ENCODE results near the gene POU6F2. TPM values are rescaled to one million over a fixed set of nuclear protein-coding genes. Genes with fewer than 3 reads are reported as not detected.

The POU6F2 gene
- total RNA-seq, 1 donor from 2014 or later = 7.9 TPM

DNA sequence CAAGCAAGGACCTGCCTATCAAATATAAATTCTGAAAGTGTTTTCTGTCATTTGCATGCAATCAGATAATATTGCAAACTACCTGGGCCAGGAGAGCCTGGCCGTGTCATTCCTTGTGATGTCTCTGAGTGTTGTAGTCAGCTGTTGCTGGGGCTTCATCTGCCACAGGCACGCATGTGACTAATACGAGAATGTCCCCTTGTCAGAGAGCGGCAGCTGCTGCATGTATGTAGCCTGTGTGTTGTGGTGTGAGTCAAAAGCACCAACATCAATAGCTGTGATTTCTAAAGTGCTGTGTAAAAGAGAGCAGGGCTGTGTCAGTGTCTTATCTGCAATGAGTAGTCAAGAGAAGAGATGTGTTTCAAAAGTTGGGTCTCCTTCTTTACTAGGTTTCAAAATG lies 155.4 kb downstream of the POU6F2 start:
- H3K27me3 Mint-ChIP-seq (ENCODE audit: low read depth) = no peaks in the 10 kb centered on the region
- H3K9me3 Mint-ChIP-seq = peaks cover 7% of the 10 kb centered on the region
- DNase-seq (ENCODE audit: low read depth, low spot score) = no peak
- H3K4me3 Mint-ChIP-seq = no peak overlapping the region
- no peaks in the 10 kb centered on the region for H3K4me1 Mint-ChIP-seq
- H3K27ac Mint-ChIP-seq (ENCODE audit: unreplicated experiment) = no peak overlapping the region
- peaks cover 5% of the 10 kb centered on the region for H3K36me3 Mint-ChIP-seq (ENCODE audit: low read depth)
- TF ChIP-seq, protein P1, sequence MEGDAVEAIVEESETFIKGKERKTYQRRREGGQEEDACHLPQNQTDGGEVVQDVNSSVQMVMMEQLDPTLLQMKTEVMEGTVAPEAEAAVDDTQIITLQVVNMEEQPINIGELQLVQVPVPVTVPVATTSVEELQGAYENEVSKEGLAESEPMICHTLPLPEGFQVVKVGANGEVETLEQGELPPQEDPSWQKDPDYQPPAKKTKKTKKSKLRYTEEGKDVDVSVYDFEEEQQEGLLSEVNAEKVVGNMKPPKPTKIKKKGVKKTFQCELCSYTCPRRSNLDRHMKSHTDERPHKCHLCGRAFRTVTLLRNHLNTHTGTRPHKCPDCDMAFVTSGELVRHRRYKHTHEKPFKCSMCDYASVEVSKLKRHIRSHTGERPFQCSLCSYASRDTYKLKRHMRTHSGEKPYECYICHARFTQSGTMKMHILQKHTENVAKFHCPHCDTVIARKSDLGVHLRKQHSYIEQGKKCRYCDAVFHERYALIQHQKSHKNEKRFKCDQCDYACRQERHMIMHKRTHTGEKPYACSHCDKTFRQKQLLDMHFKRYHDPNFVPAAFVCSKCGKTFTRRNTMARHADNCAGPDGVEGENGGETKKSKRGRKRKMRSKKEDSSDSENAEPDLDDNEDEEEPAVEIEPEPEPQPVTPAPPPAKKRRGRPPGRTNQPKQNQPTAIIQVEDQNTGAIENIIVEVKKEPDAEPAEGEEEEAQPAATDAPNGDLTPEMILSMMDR (conservative IDR thresholded peaks at IDR 0.05) = no peak

DNA sequence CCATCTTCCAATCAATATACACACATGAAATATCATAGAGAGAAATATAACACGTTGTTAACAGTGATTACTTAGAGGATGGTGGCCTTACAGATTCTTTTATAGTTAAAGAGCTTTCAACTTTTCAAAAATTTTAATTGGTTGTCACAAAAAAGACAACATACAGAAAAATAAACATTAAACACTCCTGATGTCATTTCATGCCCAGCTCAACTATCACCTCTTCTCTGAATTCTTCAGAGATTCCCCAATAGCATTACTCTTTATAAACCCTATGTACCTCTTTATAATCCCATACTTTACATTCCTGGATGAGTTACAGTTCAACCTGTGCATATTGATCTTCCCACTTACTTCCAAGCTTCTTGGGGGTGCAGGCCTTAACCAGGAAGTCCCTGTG lies 159.8 kb downstream of the POU6F2 start:
- H3K4me1 Mint-ChIP-seq = no peaks in the 10 kb centered on the region

DNA sequence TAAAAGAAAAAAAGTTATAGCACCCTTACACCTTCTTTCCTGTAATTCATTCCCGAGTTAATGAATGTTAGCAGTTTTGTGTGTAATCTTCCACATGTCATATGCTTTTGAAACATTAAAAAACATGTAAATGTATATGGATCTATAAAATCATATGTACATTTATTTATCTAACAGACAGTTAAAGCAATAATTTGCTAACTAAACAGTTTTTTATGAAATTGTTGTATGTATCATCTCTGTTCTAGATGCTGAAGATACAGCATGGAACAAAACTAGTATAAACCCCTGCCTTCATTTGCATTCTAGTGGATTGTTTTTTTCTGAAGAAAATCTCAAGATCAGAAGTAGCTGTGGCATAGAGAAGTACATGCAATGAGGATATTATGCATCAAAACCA lies 165.0 kb downstream of the POU6F2 start:
- H3K9me3 Mint-ChIP-seq = peaks cover 15% of the 10 kb centered on the region
- TF ChIP-seq, protein P1 (conservative IDR thresholded peaks at IDR 0.05) = no peak
- H3K4me3 Mint-ChIP-seq = no peak overlapping the region
- H3K4me1 Mint-ChIP-seq = no peaks in the 10 kb centered on the region
- no peaks in the 10 kb centered on the region for H3K27me3 Mint-ChIP-seq (ENCODE audit: low read depth)
- H3K27ac Mint-ChIP-seq (ENCODE audit: unreplicated experiment) = no peak overlapping the region
- H3K36me3 Mint-ChIP-seq (ENCODE audit: low read depth) = peaks cover 10% of the 10 kb centered on the region
- no peak for DNase-seq (ENCODE audit: low read depth, low spot score)

More for the DNA sequence above, 159.8 kb downstream of the POU6F2 start:
- H3K27me3 Mint-ChIP-seq (ENCODE audit: low read depth) = no peaks in the 10 kb centered on the region
- peaks cover 13% of the 10 kb centered on the region for H3K9me3 Mint-ChIP-seq
- no peak overlapping the region for H3K27ac Mint-ChIP-seq (ENCODE audit: unreplicated experiment)
- H3K4me3 Mint-ChIP-seq = no peak overlapping the region
- no peak for DNase-seq (ENCODE audit: low read depth, low spot score)
- peaks cover 14% of the 10 kb centered on the region for H3K36me3 Mint-ChIP-seq (ENCODE audit: low read depth)
- TF ChIP-seq, protein P1 (conservative IDR thresholded peaks at IDR 0.05) = no peak

DNA sequence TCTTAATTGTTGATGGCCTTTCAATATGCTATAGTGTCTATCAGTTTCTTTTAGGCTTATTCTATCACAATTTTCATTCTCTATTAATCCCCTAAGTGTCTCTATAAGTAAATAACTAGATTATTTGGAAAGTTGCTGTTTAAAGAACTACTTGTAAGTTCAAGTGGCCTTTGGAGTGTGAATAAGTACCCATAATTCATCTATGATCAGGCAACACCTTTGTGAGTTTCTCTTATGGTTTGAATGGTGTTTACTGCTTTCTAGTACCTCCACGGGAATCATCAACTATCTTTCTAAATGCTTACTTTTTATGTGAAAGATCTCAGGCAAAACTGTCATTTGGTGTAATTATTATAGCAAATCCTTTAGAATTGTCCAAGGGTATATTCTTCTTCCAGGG lies 166.7 kb downstream of the POU6F2 start:
- peaks cover 6% of the 10 kb centered on the region for H3K36me3 Mint-ChIP-seq (ENCODE audit: low read depth)
- H3K9me3 Mint-ChIP-seq = peaks cover 16% of the 10 kb centered on the region
- H3K4me1 Mint-ChIP-seq = no peaks in the 10 kb centered on the region
- H3K27ac Mint-ChIP-seq (ENCODE audit: unreplicated experiment) = no peak overlapping the region
- H3K4me3 Mint-ChIP-seq = no peak overlapping the region
- TF ChIP-seq, protein P1 (conservative IDR thresholded peaks at IDR 0.05) = no peak
- H3K27me3 Mint-ChIP-seq (ENCODE audit: low read depth) = no peaks in the 10 kb centered on the region
- no peak for DNase-seq (ENCODE audit: low read depth, low spot score)

DNA sequence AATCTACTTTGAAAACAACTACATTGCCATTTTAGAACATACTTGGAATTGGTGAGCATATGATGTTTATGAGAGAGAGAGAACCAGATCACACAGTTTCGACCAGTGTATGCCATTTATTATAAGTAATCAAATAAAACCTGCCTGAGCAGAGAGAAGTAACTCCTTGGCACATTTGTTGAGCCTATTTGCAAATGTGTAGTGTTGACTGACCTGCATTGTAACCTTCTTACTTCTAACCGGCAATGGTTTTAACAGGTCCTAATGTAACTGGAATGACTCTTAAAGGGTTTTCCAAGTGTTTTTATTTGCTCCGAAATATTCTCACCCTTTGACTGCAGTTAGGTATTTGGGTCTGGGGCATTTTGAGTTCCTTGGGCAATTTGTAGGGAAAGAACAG lies 167.6 kb downstream of the POU6F2 start:
- TF ChIP-seq, protein P1 (conservative IDR thresholded peaks at IDR 0.05) = no peak
- Mint-ChIP-seq H3K27ac (ENCODE audit: unreplicated experiment) (no peak overlapping the region), H3K4me3 (no peak overlapping the region), H3K27me3 (ENCODE audit: low read depth) (no peaks in the 10 kb centered on the region), H3K4me1 (no peaks in the 10 kb centered on the region), H3K9me3 (peaks cover 13% of the 10 kb centered on the region), H3K36me3 (ENCODE audit: low read depth) (peaks cover 2% of the 10 kb centered on the region)
- no peak for DNase-seq (ENCODE audit: low read depth, low spot score)

DNA sequence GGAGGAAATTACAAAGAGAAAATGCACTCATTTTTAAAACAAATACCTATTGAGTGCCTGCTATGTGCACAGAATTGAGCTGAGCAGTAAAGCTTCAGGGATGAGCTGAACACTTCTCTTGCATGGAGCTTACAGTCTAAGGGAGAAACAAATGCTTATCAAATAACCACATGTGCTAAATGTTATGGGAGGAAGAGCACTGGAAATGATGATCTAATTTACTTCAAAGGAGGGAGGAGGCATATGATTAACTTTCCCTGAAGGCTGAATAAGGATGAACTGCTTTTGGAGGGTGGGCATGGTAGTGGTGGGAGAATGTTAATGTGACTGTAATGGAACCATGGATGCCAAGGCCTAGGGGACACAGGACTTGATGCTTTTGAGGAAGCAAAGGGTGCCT lies 168.2 kb downstream of the POU6F2 start:
- no peak for DNase-seq (ENCODE audit: low read depth, low spot score)
- no peaks in the 10 kb centered on the region for H3K27me3 Mint-ChIP-seq (ENCODE audit: low read depth)
- no peak overlapping the region for H3K27ac Mint-ChIP-seq (ENCODE audit: unreplicated experiment)
- no peaks in the 10 kb centered on the region for H3K36me3 Mint-ChIP-seq (ENCODE audit: low read depth)
- no peak overlapping the region for H3K4me3 Mint-ChIP-seq
- no peaks in the 10 kb centered on the region for H3K4me1 Mint-ChIP-seq
- TF ChIP-seq, protein P1 (conservative IDR thresholded peaks at IDR 0.05) = no peak
- H3K9me3 Mint-ChIP-seq = peaks cover 13% of the 10 kb centered on the region
